GM18508 (cell line): ENCODE measurements around the gene PJA1.

ENCODE experiments used
- ATAC-seq: cut with Tn5 transposase; IDR thresholded peaks from one replicate; pipeline ENCODE4 v1.9.1; 2021; ENCODE audit warnings: moderate number of reproducible peaks; ENCODE audit not compliant: insufficient read depth, unreplicated experiment

PJA1 gene

DNA sequence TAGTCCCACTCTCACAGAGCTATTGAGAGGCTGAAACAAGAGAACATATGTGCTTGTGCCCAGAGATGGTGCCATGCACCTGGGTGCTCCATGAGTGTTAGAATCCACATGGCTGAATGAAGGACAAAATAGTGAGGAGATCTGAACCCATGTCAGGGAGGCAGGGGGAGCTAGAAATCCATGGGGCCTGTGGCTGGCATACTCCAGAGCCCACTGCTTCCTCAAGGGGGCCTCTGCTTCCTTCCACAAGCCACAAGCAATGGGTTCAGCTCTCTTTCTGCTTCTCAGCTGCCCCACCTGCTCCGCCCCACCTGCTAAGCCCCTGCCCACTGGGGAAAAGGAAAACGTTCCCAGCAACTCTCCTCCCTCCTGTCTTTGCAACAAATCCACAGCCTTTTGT lies 46.1 kb downstream of the PJA1 start:
- no peak for ATAC-seq

DNA sequence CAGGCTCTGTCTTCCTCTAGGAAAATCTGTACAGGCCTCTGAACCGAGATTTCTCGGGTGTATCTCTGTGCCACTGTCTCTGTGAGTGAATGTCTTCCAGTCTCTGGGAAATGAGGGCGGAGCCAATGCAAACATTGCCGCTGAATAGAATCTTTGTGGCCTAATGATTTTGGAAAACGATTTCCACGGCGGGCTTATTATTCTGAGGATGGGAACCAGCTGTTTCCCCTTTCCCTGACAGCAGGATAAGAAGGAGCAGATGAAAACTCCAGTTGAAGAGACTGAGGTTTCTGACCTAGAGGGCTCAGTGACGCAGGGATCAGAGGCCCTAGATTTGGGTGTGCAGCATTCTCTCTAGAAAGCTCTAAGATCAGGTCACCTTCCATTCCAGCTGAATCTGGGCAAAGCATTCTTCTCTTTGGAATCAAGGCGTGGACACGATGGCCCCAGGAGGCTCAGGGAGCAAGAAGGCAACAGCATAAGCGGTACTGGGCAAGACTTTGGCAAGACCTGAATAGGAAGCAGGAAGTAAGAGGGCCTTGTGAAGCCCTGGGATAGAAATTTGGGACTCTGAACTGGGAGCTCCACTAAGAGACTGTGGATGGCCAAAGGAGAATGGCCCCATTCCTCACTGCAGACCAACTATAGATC lies 47.3 kb downstream of the PJA1 start:
- ATAC-seq, result no peak

DNA sequence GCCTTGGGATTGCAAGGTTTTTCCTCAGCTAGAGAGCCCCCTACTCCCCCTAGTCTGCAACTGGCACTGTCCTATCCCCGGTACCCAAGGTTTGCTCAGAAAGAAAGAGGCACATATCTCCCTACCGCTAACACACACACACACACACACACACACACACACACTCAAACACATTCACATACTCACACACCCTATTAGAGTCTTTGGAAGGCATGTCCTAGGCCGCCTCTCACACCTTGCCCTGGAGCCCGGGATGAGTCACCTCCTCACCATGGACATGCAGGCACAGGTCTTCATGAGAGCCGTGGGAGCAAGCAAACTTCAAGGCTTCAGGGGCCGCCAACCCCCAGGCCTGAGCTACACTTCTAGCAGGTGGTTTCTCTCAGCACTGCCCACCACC lies 49.2 kb downstream of the PJA1 start:
- ATAC-seq, result no peak

DNA sequence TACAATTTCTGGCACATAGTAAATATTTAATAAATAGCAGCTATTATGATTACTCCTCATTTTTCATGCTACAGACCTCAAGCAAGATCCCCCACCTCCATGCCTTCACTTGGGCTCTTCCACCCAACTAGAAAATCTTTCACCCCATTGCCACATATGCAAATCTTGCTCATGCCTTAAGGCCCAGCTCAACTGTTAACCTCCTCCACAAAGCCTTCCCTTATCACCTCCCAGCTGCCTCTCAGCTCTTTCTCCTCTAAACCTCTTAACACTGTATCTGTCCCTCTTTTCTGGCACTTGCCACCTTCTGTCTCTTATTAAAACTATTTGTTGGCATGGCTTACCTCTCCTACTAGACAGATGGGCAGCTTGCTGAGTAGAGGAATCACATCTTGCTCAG lies 51.5 kb downstream of the PJA1 start:
- ATAC-seq, result no peak
